ENCODE results near the gene EEPD1.
A peak's percentile ranks its signal among the peaks of the same experiment; 100 is the strongest.
"Not testable (repeated sequence)": the region's sequence is repeated elsewhere in the genome, so short reads cannot be mapped to it uniquely, and the experiment has no call there.

The EEPD1 gene

GRCh38 chr7:36119005-36119706 lies 33.9 kb upstream of the EEPD1 start:
- H3K4me3 ChIP-seq (ENCODE audit: low read depth in 1 of 2, low read length in 2 of 2), result no peak overlapping the region
- no peaks in the 10 kb centered on the region for H3K79me2 ChIP-seq (ENCODE audit: insufficient read depth, low read length)
- ATAC-seq (ENCODE audit: insufficient read depth, low read depth) (no peak), DNase-seq (no peak)
- no peaks in the 10 kb centered on the region for H3K4me1 ChIP-seq (ENCODE audit: insufficient read depth, low read length)
- no peaks in the 10 kb centered on the region for H3K36me3 ChIP-seq (ENCODE audit: insufficient read depth, low read length)
- no peaks in the 10 kb centered on the region for H3K27me3 ChIP-seq (ENCODE audit: insufficient read depth, low read length, poor library complexity)
- H4K20me1 ChIP-seq (ENCODE audit: insufficient read depth, low read length), result no peaks in the 10 kb centered on the region
- TF ChIP-seq CTCF (IDR thresholded peaks at IDR 0.05; ENCODE audit: borderline replicate concordance, extremely low read depth, low read length, poor library complexity, severe bottlenecking), result no peak
- TF ChIP-seq EZH2 (IDR thresholded peaks at IDR 0.05; ENCODE audit: borderline replicate concordance, low read depth, low read length, severe bottlenecking), result no peak
- no peak overlapping the region for H2AFZ ChIP-seq (ENCODE audit: low read depth, low read length)
- no peak overlapping the region for H3K27ac ChIP-seq (ENCODE audit: low read length)
- H3K9me3 ChIP-seq (ENCODE audit: insufficient read depth, low read length, severe bottlenecking), result no peaks in the 10 kb centered on the region
- no peak overlapping the region for H3K9ac ChIP-seq (ENCODE audit: low read depth, low read length)
- H3K4me2 ChIP-seq (ENCODE audit: insufficient read depth, low read length), result no peak overlapping the region

GRCh38 chr7:36119983-36120646 lies 32.9 kb upstream of the EEPD1 start:
- not testable (repeated sequence) for H3K4me3 ChIP-seq (ENCODE audit: low read depth in 1 of 2, low read length in 2 of 2); DNase-seq; H3K9ac ChIP-seq (ENCODE audit: low read depth, low read length); H3K4me2 ChIP-seq (ENCODE audit: insufficient read depth, low read length); H3K27ac ChIP-seq (ENCODE audit: low read length); H3K79me2 ChIP-seq (ENCODE audit: insufficient read depth, low read length); ATAC-seq (ENCODE audit: insufficient read depth, low read depth); H3K27me3 ChIP-seq (ENCODE audit: insufficient read depth, low read length, poor library complexity); H2AFZ ChIP-seq (ENCODE audit: low read depth, low read length); H3K9me3 ChIP-seq (ENCODE audit: insufficient read depth, low read length, severe bottlenecking); H3K4me1 ChIP-seq (ENCODE audit: insufficient read depth, low read length); H4K20me1 ChIP-seq (ENCODE audit: insufficient read depth, low read length); H3K36me3 ChIP-seq (ENCODE audit: insufficient read depth, low read length)

- not testable (repeated sequence) for H2AFZ ChIP-seq (ENCODE audit: low read depth, low read length); H3K9me3 ChIP-seq (ENCODE audit: insufficient read depth, low read length, severe bottlenecking); H3K4me2 ChIP-seq (ENCODE audit: insufficient read depth, low read length); H4K20me1 ChIP-seq (ENCODE audit: insufficient read depth, low read length); ATAC-seq (ENCODE audit: insufficient read depth, low read depth); H3K27me3 ChIP-seq (ENCODE audit: insufficient read depth, low read length, poor library complexity); H3K4me3 ChIP-seq (ENCODE audit: low read depth in 1 of 2, low read length in 2 of 2); H3K79me2 ChIP-seq (ENCODE audit: insufficient read depth, low read length); H3K9ac ChIP-seq (ENCODE audit: low read depth, low read length); H3K27ac ChIP-seq (ENCODE audit: low read length); DNase-seq; H3K4me1 ChIP-seq (ENCODE audit: insufficient read depth, low read length); H3K36me3 ChIP-seq (ENCODE audit: insufficient read depth, low read length)
Measured at GRCh38 chr7:36125630-36126029, 27.4 kb upstream of the EEPD1 start.

- Histone ChIP-seq H3K4me2 (ENCODE audit: insufficient read depth, low read length) (no peak overlapping the region), H3K4me3 (ENCODE audit: low read depth in 1 of 2, low read length in 2 of 2) (no peak overlapping the region)
Measured at GRCh38 chr7:36127075-36127740, 25.8 kb upstream of the EEPD1 start.

More at GRCh38 chr7:36127075-36127740, 25.8 kb upstream of the EEPD1 start:
- H3K9ac ChIP-seq (ENCODE audit: low read depth, low read length), result no peak overlapping the region
- no peaks in the 10 kb centered on the region for H3K9me3 ChIP-seq (ENCODE audit: insufficient read depth, low read length, severe bottlenecking)
- H3K27ac ChIP-seq (ENCODE audit: low read length), result no peak overlapping the region
- no peak overlapping the region for H2AFZ ChIP-seq (ENCODE audit: low read depth, low read length)
- ATAC-seq (ENCODE audit: insufficient read depth, low read depth), result peak; percentile 48; the same call in 1 of the 3 replicates
- DNase-seq, result no peak
- no peaks in the 10 kb centered on the region for H3K4me1 ChIP-seq (ENCODE audit: insufficient read depth, low read length)
- no peaks in the 10 kb centered on the region for H4K20me1 ChIP-seq (ENCODE audit: insufficient read depth, low read length)
- TF ChIP-seq CTCF (IDR thresholded peaks at IDR 0.05; ENCODE audit: borderline replicate concordance, extremely low read depth, low read length, poor library complexity, severe bottlenecking) (peak; percentile 52), EZH2 (IDR thresholded peaks at IDR 0.05; ENCODE audit: borderline replicate concordance, low read depth, low read length, severe bottlenecking) (no peak)
- no peaks in the 10 kb centered on the region for H3K79me2 ChIP-seq (ENCODE audit: insufficient read depth, low read length)
- H3K36me3 ChIP-seq (ENCODE audit: insufficient read depth, low read length), result no peaks in the 10 kb centered on the region
- no peaks in the 10 kb centered on the region for H3K27me3 ChIP-seq (ENCODE audit: insufficient read depth, low read length, poor library complexity)

Measured in DND-41 (cell line).